Lower leg skin (tissue), 3 donors: ENCODE data around the gene DNMT3A.

Source experiments
- POLR2A ChIP-seq, 2 donors: fragments of 450-650 bp; IDR thresholded peaks; one replicate each; pipeline ENCODE4 v1.6.1; 2016 to 2017; ENCODE audit warnings: antibody characterized with exemption in 2 of 2, mild to moderate bottlenecking in 1 of 2, moderate library complexity in 1 of 2
- TF ChIP-seq, protein P1 (sequence below), 3 donors: fragments of 450-650 bp; IDR thresholded peaks; one replicate each; pipeline ENCODE4 v1.5.1; 2016; ENCODE audit warnings: antibody characterized with exemption in 3 of 3, mild to moderate bottlenecking in 3 of 3, moderate library complexity in 2 of 3

DNA sequence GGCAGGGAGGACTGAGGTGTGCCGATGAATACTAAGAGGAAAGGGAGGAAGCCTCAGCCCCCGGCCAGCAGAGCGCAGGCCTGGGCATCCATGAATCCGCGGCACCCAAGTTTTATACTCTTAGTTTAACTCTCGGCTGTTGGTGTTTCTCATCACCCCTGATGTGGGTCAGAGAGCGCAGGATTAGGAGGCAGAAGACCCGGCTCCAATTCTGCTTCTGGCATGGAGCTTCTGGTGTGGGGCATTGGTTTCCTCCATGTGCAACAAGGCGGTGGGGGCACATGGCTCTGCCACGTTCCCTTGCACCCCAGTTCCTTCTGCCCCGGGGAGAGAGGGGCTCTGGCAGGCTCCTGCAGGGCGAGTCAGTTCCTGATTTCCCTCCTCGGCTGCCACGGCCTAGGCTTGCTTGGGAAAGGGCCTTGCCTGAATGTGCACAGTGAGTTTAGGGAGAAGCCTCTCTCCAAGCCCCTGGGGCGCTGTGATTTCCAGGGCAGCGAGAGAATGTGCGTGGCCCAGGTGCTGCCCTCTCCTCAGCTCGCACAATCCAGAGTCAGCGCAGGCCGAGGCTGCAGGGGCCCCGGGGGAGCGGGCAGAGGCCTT, 36.2 kb upstream of the DNMT3A start:
- TF ChIP-seq, protein P1, sequence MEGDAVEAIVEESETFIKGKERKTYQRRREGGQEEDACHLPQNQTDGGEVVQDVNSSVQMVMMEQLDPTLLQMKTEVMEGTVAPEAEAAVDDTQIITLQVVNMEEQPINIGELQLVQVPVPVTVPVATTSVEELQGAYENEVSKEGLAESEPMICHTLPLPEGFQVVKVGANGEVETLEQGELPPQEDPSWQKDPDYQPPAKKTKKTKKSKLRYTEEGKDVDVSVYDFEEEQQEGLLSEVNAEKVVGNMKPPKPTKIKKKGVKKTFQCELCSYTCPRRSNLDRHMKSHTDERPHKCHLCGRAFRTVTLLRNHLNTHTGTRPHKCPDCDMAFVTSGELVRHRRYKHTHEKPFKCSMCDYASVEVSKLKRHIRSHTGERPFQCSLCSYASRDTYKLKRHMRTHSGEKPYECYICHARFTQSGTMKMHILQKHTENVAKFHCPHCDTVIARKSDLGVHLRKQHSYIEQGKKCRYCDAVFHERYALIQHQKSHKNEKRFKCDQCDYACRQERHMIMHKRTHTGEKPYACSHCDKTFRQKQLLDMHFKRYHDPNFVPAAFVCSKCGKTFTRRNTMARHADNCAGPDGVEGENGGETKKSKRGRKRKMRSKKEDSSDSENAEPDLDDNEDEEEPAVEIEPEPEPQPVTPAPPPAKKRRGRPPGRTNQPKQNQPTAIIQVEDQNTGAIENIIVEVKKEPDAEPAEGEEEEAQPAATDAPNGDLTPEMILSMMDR (IDR thresholded peaks at IDR 0.05) = no peak
- no peak for TF ChIP-seq POLR2A (IDR thresholded peaks at IDR 0.05)
